GM12878 (cell line): ENCODE results near the gene PLXNA4.

Source experiments
- BCL11A ChIP-seq: IDR thresholded peaks from 2 replicates; pipeline ENCODE4 v1.6.1; 2011; ENCODE audit warnings: low read depth, low read length
- CBFB ChIP-seq: IDR thresholded peaks from 2 replicates; pipeline ENCODE4 v1.6.1; 2016; ENCODE audit warnings: antibody characterized with exemption, low read depth
- EP300 ChIP-seq, 2 experiments: fragments of 150-350 bp in 1 of 2; IDR thresholded peaks; 2 replicates each; pipeline ENCODE4 v1.6.1; 2011 to 2012; ENCODE audit warnings: low read depth in 2 of 2, low read length in 2 of 2, borderline replicate concordance in 1 of 2, improper control_type of control experiment in 1 of 2, inconsistent platforms in 1 of 2; ENCODE audit not compliant: control insufficient read depth in 1 of 2
- ESRRA ChIP-seq: IDR thresholded peaks from 2 replicates; pipeline ENCODE4 v1.6.1; 2012; ENCODE audit warnings: mild to moderate bottlenecking, low read length, improper control_type of control experiment
- MEF2B ChIP-seq: fragments of 450-650 bp; IDR thresholded peaks from 2 replicates; pipeline ENCODE4 v1.6.1; 2018; ENCODE audit warnings: mild to moderate bottlenecking, moderate library complexity; ENCODE audit not compliant: partially characterized antibody, poor library complexity, severe bottlenecking
- POLR2A ChIP-seq: IDR thresholded peaks from 2 replicates; pipeline ENCODE4 v1.6.1; 2011; ENCODE audit warnings: low read depth, mild to moderate bottlenecking, low read length
- RAD51 ChIP-seq: fragments of 450-650 bp; IDR thresholded peaks from 2 replicates; pipeline ENCODE4 v1.6.1; 2016; ENCODE audit warnings: moderate library complexity, mild to moderate bottlenecking, inconsistent platforms
- SREBF2 ChIP-seq: IDR thresholded peaks from 2 replicates; pipeline ENCODE4 v1.6.1; 2012; ENCODE audit warnings: mild to moderate bottlenecking, low read length
- TAF1 ChIP-seq: IDR thresholded peaks from 2 replicates; pipeline ENCODE4 v1.6.1; 2011; ENCODE audit warnings: mild to moderate bottlenecking, low read depth, low read length, borderline replicate concordance
- TF ChIP-seq, protein P1 (sequence below): fragments of 450-650 bp; conservative IDR thresholded peaks from 2 replicates; pipeline ENCODE4 v1.6.1; 2017; ENCODE audit warnings: mild to moderate bottlenecking, moderate library complexity
- TF ChIP-seq, protein P2 (sequence below): fragments of 450-650 bp; IDR thresholded peaks from 2 replicates; pipeline ENCODE4 v1.6.1; 2017; ENCODE audit warnings: mild to moderate bottlenecking, moderate library complexity
- TF ChIP-seq, protein P3 (sequence below), 3 experiments: IDR thresholded peaks in 2 of 3; conservative IDR thresholded peaks in 1 of 3; 2 replicates each; pipeline ENCODE4 v1.5.1; 2011; ENCODE audit warnings: low read depth in 3 of 3, low read length in 3 of 3, mild to moderate bottlenecking in 3 of 3, control low read depth in 2 of 3, moderate library complexity in 2 of 3, inconsistent platforms in 1 of 3, mixed read lengths in 1 of 3; ENCODE audit not compliant: control insufficient read depth in 2 of 3, insufficient read depth in 1 of 3; ENCODE audit errors: extremely low read depth in 1 of 3

DNA sequence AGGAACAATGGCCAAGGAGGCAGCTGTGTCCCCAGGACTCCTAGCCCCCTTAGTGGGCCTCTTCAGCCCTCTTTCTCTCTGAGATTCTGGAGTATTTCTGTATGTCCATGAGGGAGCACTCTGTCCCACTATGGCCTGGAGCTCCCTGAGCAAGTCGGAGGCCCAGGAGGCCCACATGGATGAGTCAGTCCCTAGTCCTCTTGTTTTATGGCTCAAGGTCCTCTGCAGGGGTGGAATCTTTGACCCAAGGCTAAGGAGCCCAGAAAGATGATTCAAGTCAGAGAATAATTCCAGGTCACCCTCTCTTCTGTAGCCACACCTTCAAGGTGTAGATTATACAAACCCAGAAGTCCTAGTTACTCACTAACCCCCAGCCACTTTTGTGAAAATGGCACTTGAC lies 125.6 kb downstream of the PLXNA4 start:
- TF ChIP-seq, protein P1, sequence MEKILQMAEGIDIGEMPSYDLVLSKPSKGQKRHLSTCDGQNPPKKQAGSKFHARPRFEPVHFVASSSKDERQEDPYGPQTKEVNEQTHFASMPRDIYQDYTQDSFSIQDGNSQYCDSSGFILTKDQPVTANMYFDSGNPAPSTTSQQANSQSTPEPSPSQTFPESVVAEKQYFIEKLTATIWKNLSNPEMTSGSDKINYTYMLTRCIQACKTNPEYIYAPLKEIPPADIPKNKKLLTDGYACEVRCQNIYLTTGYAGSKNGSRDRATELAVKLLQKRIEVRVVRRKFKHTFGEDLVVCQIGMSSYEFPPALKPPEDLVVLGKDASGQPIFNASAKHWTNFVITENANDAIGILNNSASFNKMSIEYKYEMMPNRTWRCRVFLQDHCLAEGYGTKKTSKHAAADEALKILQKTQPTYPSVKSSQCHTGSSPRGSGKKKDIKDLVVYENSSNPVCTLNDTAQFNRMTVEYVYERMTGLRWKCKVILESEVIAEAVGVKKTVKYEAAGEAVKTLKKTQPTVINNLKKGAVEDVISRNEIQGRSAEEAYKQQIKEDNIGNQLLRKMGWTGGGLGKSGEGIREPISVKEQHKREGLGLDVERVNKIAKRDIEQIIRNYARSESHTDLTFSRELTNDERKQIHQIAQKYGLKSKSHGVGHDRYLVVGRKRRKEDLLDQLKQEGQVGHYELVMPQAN: no peak
- TF ChIP-seq CBFB: no peak
- TF ChIP-seq, protein P2, sequence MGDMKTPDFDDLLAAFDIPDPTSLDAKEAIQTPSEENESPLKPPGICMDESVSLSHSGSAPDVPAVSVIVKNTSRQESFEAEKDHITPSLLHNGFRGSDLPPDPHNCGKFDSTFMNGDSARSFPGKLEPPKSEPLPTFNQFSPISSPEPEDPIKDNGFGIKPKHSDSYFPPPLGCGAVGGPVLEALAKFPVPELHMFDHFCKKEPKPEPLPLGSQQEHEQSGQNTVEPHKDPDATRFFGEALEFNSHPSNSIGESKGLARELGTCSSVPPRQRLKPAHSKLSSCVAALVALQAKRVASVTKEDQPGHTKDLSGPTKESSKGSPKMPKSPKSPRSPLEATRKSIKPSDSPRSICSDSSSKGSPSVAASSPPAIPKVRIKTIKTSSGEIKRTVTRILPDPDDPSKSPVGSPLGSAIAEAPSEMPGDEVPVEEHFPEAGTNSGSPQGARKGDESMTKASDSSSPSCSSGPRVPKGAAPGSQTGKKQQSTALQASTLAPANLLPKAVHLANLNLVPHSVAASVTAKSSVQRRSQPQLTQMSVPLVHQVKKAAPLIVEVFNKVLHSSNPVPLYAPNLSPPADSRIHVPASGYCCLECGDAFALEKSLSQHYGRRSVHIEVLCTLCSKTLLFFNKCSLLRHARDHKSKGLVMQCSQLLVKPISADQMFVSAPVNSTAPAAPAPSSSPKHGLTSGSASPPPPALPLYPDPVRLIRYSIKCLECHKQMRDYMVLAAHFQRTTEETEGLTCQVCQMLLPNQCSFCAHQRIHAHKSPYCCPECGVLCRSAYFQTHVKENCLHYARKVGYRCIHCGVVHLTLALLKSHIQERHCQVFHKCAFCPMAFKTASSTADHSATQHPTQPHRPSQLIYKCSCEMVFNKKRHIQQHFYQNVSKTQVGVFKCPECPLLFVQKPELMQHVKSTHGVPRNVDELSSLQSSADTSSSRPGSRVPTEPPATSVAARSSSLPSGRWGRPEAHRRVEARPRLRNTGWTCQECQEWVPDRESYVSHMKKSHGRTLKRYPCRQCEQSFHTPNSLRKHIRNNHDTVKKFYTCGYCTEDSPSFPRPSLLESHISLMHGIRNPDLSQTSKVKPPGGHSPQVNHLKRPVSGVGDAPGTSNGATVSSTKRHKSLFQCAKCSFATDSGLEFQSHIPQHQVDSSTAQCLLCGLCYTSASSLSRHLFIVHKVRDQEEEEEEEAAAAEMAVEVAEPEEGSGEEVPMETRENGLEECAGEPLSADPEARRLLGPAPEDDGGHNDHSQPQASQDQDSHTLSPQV: no peak
- TF ChIP-seq RAD51: no peak
- TF ChIP-seq, protein P3, sequence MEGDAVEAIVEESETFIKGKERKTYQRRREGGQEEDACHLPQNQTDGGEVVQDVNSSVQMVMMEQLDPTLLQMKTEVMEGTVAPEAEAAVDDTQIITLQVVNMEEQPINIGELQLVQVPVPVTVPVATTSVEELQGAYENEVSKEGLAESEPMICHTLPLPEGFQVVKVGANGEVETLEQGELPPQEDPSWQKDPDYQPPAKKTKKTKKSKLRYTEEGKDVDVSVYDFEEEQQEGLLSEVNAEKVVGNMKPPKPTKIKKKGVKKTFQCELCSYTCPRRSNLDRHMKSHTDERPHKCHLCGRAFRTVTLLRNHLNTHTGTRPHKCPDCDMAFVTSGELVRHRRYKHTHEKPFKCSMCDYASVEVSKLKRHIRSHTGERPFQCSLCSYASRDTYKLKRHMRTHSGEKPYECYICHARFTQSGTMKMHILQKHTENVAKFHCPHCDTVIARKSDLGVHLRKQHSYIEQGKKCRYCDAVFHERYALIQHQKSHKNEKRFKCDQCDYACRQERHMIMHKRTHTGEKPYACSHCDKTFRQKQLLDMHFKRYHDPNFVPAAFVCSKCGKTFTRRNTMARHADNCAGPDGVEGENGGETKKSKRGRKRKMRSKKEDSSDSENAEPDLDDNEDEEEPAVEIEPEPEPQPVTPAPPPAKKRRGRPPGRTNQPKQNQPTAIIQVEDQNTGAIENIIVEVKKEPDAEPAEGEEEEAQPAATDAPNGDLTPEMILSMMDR (IDR thresholded peaks at IDR 0.05 in 2 of 3, conservative IDR thresholded peaks at IDR 0.05 in 1 of 3; ENCODE audit: control insufficient read depth in 2 of 3, extremely low read depth in 1 of 3, insufficient read depth in 1 of 3, low read depth in 3 of 3, low read length in 3 of 3): no peak
- TF ChIP-seq ESRRA: no peak
- no peak for TF ChIP-seq MEF2B
- no peak for TF ChIP-seq POLR2A
- no peak for TF ChIP-seq TAF1
- TF ChIP-seq BCL11A: no peak
- TF ChIP-seq EP300 (IDR thresholded peaks at IDR 0.05; ENCODE audit: borderline replicate concordance in 1 of 2, control insufficient read depth in 1 of 2, low read depth in 2 of 2, low read length in 2 of 2): no peak
- no peak for TF ChIP-seq SREBF2
